SU-DHL-6 (cell line): ENCODE measurements around the gene PDP2.

Experiments
- H2AFZ ChIP-seq: fragments of 200-600 bp; sonication (generic); 2 replicates; pipeline ENCODE4 v1.6.1; 2014; ENCODE audit warnings: low read depth, mild to moderate bottlenecking, moderate library complexity, mixed read lengths, antibody characterized with exemption, low read length; ENCODE audit not compliant: severe bottlenecking
- H3F3A ChIP-seq: fragments of 200-600 bp; shearing (Covaris generic); 2 replicates; pipeline ENCODE4 v1.6.0; 2016; ENCODE audit warnings: antibody characterized with exemption, mild to moderate bottlenecking; ENCODE audit not compliant: insufficient read depth
- H3K27ac ChIP-seq: fragments of 200-600 bp; sonication (generic); 2 replicates; pipeline ENCODE4 v1.5.1; 2016; ENCODE audit warnings: low read depth, mild to moderate bottlenecking, low read length, moderate library complexity, mixed read lengths
- H3K27me3 ChIP-seq: fragments of 200-600 bp; sonication (generic), shearing (Covaris generic); 2 replicates; pipeline ENCODE4 v1.6.0; 2014; ENCODE audit warnings: mild to moderate bottlenecking, low read length
- H3K36me3 ChIP-seq: fragments of 200-600 bp; sonication (generic); 2 replicates; pipeline ENCODE4 v1.6.1; 2014; ENCODE audit warnings: mild to moderate bottlenecking, low read length, mixed read lengths
- H3K4me2 ChIP-seq: fragments of 300-600, 200-600 bp; shearing (Covaris generic), sonication (generic); 2 replicates; pipeline ENCODE4 v1.6.0; 2014; ENCODE audit warnings: low read length, low read depth, mild to moderate bottlenecking; ENCODE audit not compliant: poor library complexity, severe bottlenecking
- H3K4me3 ChIP-seq: fragments of 200-600 bp; sonication (generic); 2 replicates; pipeline ENCODE4 v1.5.1; 2014; ENCODE audit warnings: antibody characterized with exemption, low read length, mild to moderate bottlenecking, mixed read lengths; ENCODE audit not compliant: insufficient read depth, poor library complexity, severe bottlenecking
- H3K79me2 ChIP-seq: fragments of 200-600 bp; sonication (generic); 2 replicates; pipeline ENCODE4 v1.6.1; 2014; ENCODE audit warnings: mild to moderate bottlenecking, low read length, moderate library complexity; ENCODE audit not compliant: insufficient read depth
- H3K9ac ChIP-seq: fragments of 200-600 bp; sonication (generic); 2 replicates; pipeline ENCODE4 v1.7.0; 2014; ENCODE audit warnings: mild to moderate bottlenecking, low read length
- H3K9me2 ChIP-seq: fragments of 200-600 bp; sonication (generic); replicated peaks from 2 replicates; pipeline ENCODE4 v1.6.1; 2014; ENCODE audit warnings: low read length; ENCODE audit not compliant: insufficient read depth
- H3K9me3 ChIP-seq: fragments of 200-600 bp; sonication (generic); 2 replicates; pipeline ENCODE4 v1.6.1; 2014; ENCODE audit warnings: low read length, mixed read lengths; ENCODE audit not compliant: insufficient read depth
- H4K20me1 ChIP-seq: fragments of 200-600 bp; sonication (generic); 2 replicates; pipeline ENCODE4 v1.6.1; 2014; ENCODE audit warnings: low read depth, mild to moderate bottlenecking, antibody characterized with exemption, low read length, moderate library complexity, mixed read lengths
- EZH2phosphoT487 ChIP-seq: fragments of 200-600 bp; sonication (generic), shearing (Covaris generic); conservative IDR thresholded peaks from 2 replicates; pipeline ENCODE4 v1.6.1; 2018; ENCODE audit warnings: mild to moderate bottlenecking, antibody characterized with exemption, low read length, moderate library complexity, mixed read lengths
- TF ChIP-seq, protein P1 (sequence below): fragments of 200-600 bp; sonication (generic); IDR thresholded peaks from one replicate; pipeline ENCODE4 v1.5.1; 2017; ENCODE audit warnings: antibody characterized with exemption, mild to moderate bottlenecking, low read length, moderate library complexity; ENCODE audit not compliant: insufficient read depth, poor library complexity, severe bottlenecking

PDP2 gene

GRCh38 chr16:66845791-66846221 lies 34.5 kb upstream of the PDP2 start:
- Histone ChIP-seq H3K4me2 (no peak overlapping the region), H3K9ac (no peak overlapping the region), H3K79me2 (no peaks in the 10 kb centered on the region), H3K27ac (no peak overlapping the region), H2AFZ (no peak overlapping the region), H4K20me1 (no peaks in the 10 kb centered on the region), H3K27me3 (no peaks in the 10 kb centered on the region), H3K9me3 (no peaks in the 10 kb centered on the region), H3K36me3 (no peaks in the 10 kb centered on the region), H3F3A (no peaks in the 10 kb centered on the region), H3K9me2 (no peaks in the 10 kb centered on the region), H3K4me3 (no peak overlapping the region)
- no peak for TF ChIP-seq EZH2phosphoT487
- TF ChIP-seq, protein P1, sequence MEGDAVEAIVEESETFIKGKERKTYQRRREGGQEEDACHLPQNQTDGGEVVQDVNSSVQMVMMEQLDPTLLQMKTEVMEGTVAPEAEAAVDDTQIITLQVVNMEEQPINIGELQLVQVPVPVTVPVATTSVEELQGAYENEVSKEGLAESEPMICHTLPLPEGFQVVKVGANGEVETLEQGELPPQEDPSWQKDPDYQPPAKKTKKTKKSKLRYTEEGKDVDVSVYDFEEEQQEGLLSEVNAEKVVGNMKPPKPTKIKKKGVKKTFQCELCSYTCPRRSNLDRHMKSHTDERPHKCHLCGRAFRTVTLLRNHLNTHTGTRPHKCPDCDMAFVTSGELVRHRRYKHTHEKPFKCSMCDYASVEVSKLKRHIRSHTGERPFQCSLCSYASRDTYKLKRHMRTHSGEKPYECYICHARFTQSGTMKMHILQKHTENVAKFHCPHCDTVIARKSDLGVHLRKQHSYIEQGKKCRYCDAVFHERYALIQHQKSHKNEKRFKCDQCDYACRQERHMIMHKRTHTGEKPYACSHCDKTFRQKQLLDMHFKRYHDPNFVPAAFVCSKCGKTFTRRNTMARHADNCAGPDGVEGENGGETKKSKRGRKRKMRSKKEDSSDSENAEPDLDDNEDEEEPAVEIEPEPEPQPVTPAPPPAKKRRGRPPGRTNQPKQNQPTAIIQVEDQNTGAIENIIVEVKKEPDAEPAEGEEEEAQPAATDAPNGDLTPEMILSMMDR = no peak

- TF ChIP-seq, protein P1 = no peak
- no peak for TF ChIP-seq EZH2phosphoT487
- Histone ChIP-seq H3F3A (no peaks in the 10 kb centered on the region), H3K27me3 (no peaks in the 10 kb centered on the region), H3K27ac (no peak overlapping the region), H3K4me3 (no peak overlapping the region), H3K9me3 (no peaks in the 10 kb centered on the region), H2AFZ (no peak overlapping the region), H3K9me2 (no peaks in the 10 kb centered on the region), H3K9ac (no peak overlapping the region), H3K36me3 (no peaks in the 10 kb centered on the region), H4K20me1 (no peaks in the 10 kb centered on the region), H3K4me2 (no peak overlapping the region), H3K79me2 (no peaks in the 10 kb centered on the region)
These were observed 34.0 kb upstream of the PDP2 start for GRCh38 chr16:66846266-66846665.

- Histone ChIP-seq H4K20me1 (no peaks in the 10 kb centered on the region), H3K27ac (no peak overlapping the region), H3K9me2 (no peaks in the 10 kb centered on the region), H3K4me3 (no peak overlapping the region), H3F3A (no peaks in the 10 kb centered on the region), H3K4me2 (no peak overlapping the region), H3K9me3 (no peaks in the 10 kb centered on the region), H3K79me2 (no peaks in the 10 kb centered on the region), H3K36me3 (no peaks in the 10 kb centered on the region), H3K27me3 (no peaks in the 10 kb centered on the region), H3K9ac (no peak overlapping the region), H2AFZ (no peak overlapping the region)
- TF ChIP-seq, protein P1 = no peak
- TF ChIP-seq EZH2phosphoT487 = no peak
These were observed 33.5 kb upstream of the PDP2 start for GRCh38 chr16:66846831-66847230.
